Fibroblast of the aortic adventitia (primary cell): ENCODE data around the gene FLVCR2. TPM values are rescaled to one million over a fixed set of nuclear protein-coding genes. Genes with fewer than 3 reads are reported as not detected.
"Not testable (repeated sequence)": the region's sequence is repeated elsewhere in the genome, so short reads cannot be mapped to it uniquely, and the experiment has no call there.

Source experiments
- DNase-seq: peaks from one replicate; pipeline ENCODE4 v3.0.0-alpha.2; 2010; ENCODE audit warnings: low read depth
- H3K4me3 ChIP-seq: 2 replicates; pipeline ENCODE4 v1.5.1; 2011; ENCODE audit warnings: low read depth, mild to moderate bottlenecking, control low read depth, low read length, moderate library complexity
- total RNA-seq: library from RNA; depleted of rRNA; stranded (reverse); fragments of >200 nt; gene quantifications from 2 replicates; pipeline ENCODE4 v1.2.3, GENCODE V29; 2012; ENCODE audit warnings: low replicate concordance
- TF ChIP-seq, protein P1 (sequence below): IDR thresholded peaks from 2 replicates; pipeline ENCODE4 v1.5.1; 2011; ENCODE audit warnings: mild to moderate bottlenecking, low read length, control low read depth, inconsistent platforms; ENCODE audit not compliant: insufficient read depth

Gene FLVCR2
- total RNA-seq, 1 donor = 0.90 TPM

DNA sequence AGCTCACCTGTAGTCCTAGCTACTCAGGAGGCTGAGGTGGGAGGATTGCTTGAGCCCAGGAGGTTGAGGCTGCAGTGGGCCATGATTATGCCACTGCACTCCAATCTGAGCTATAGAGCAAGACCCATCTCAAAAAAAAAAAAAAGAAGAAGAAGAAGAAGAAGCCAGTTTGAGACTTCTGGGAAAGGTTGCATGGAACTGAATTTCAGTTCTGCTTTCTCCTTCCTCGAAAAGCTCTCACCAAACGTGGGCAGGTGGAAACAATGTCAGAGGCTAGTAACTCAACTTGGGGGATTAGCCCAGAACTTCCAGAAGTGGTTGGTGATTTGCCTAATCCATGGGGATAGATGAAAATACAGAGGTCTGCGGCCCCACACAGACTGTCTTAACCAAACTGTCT lies 18.7 kb downstream of the FLVCR2 start:
- DNase-seq = no peak
- TF ChIP-seq, protein P1, sequence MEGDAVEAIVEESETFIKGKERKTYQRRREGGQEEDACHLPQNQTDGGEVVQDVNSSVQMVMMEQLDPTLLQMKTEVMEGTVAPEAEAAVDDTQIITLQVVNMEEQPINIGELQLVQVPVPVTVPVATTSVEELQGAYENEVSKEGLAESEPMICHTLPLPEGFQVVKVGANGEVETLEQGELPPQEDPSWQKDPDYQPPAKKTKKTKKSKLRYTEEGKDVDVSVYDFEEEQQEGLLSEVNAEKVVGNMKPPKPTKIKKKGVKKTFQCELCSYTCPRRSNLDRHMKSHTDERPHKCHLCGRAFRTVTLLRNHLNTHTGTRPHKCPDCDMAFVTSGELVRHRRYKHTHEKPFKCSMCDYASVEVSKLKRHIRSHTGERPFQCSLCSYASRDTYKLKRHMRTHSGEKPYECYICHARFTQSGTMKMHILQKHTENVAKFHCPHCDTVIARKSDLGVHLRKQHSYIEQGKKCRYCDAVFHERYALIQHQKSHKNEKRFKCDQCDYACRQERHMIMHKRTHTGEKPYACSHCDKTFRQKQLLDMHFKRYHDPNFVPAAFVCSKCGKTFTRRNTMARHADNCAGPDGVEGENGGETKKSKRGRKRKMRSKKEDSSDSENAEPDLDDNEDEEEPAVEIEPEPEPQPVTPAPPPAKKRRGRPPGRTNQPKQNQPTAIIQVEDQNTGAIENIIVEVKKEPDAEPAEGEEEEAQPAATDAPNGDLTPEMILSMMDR = no peak
- no peak overlapping the region for H3K4me3 ChIP-seq

DNA sequence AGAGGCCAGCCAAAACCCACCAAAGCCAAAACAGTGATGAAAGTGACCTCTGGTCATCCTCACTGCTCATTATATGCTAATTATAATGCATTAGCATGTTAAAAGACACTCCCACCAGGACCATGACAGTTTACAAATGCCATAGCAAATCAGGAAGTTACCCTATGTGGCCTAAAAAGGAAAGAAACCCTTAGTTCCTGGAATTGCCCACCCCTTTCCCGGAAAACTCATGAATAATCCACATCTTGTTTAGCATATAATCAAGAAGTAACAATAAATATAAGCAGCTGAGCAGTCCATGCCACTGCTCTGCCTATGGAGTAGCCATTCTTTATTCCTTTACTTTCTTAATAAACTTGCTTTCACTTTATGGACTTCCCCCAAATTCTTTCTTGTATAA lies 21.7 kb downstream of the FLVCR2 start:
- not testable (repeated sequence) for DNase-seq, H3K4me3 ChIP-seq

DNA sequence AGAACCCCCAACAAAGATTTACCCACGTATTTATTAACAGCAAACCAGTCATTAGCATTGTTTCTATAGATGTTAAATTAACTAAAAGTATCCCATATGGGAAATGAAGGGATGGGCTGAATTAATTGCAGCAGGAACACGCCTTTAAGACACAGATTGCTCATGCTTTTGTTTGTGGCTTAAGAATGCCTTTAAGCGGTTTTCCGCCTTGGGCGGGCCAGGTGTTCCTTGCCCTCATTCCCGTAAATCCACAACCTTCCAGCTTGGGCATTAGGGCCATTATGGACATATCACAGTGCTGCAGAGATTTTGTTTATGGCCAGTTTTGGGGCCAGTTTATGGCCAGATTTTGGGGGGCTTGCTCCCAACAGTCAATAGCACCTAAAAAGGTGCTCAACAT lies 22.6 kb downstream of the FLVCR2 start:
- not testable (repeated sequence) for DNase-seq, H3K4me3 ChIP-seq

DNA sequence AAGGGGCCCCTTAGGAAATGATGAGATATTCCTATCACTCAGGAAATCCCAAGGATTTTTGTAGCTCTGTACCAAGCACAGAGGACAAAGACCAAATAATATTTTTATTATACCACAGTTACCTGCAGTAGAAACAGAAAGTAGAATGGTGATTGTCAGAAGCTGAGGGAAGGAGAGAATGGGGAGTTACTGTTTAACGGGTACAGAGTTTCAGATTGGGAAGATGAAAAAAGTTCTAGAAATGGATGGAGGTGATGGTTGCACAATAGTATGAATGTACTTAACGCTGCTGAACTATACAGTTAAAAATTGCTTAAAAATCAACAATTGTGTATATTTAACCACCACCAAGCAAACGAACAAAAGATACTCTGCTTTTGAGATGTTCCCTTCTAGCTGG lies 24.1 kb downstream of the FLVCR2 start:
- H3K4me3 ChIP-seq = no peak overlapping the region
- TF ChIP-seq, protein P1 = no peak
- DNase-seq = no peak

DNA sequence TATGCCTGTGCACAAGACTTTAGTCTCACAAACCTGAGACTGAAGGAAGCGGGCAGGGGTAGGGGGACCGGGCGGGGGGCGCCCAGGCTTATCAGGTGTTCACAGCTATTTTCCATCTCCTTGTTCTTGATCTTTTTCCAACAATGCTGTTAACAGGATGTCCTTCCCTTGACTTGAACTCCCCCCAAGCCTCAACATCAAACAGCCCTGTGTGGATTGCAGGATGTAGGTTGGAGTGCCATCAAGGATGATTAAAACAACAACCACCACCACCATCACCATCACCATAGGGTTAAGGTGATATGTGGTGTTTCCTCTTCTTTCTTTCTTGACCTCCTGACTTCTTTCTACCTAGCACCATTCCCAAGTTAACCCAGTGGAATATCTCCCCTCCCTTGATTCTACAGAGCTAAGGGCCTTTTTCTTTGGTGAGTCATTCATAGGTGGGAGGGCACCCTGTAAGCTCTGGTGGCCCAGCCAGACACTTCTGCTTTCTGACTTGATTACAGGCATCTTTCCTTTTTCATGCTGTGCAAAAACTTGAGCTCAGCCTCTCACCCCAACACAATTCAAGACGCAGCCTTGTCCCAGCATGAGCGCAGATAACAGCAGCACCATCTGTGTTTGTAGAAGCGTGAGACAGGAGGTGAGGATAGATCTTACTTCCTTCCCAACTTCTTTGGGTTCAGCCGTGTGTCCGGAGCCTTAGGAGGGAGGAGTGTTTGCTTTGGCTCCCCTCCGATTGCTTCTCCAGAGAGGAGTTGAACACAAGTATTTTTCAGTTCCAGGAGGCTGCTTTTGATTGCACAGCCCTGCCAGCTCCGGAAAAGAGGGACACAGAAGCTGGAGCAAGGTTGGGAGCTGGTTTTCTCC lies 26.8 kb downstream of the FLVCR2 start:
- peak; percentile 49 for DNase-seq
- TF ChIP-seq, protein P1 = no peak
- peak overlapping the region; percentile 6 for H3K4me3 ChIP-seq

DNA sequence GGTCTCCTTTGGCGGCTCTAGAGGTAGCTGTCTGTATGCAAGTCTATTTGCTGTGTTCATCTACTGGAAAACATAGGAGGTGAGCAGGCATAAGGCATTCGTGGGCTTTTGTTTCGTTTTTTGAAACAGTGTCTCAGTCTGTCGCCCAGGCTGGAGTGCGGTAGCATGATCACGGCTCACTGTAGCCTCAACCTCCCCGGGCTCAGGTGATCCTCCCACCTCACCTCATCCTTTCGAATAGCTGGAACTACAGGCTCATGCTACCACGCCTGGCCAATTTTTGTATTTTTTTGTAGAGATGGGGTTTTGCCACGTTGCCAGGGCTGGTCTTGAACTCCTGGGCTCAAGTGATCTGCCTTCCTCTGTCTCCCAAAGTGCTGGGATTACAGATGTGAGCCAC lies 27.5 kb downstream of the FLVCR2 start:
- H3K4me3 ChIP-seq = no peak overlapping the region
- no peak for DNase-seq
- TF ChIP-seq, protein P1 = no peak

DNA sequence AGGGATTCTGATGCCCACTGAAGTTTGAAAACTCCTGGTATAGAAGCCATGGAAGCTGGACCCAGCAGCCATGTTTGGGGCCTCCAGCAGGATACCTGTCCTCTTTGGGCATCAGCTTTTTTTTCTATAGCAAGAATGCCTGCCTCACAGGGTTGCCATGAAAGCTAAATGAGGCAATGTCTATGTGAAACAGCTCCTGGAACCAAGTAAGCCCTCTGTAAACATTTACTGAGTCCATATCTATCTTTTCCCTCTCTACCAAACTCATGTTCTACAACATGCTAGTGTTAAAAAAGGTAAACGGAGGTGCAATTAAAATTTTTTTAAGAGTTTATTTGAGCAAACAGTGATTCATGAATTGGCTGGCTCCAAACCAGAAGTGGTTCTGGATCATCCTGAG lies 28.6 kb downstream of the FLVCR2 start:
- TF ChIP-seq, protein P1 = no peak

More for the DNA sequence above, 28.6 kb downstream of the FLVCR2 start:
- DNase-seq = no peak
- H3K4me3 ChIP-seq = no peak overlapping the region
